Right ventricle myocardium superior (tissue), 1 donor: Measurements from ENCODE around the gene FOXO6. TPM values are rescaled to one million over a fixed set of nuclear protein-coding genes. Genes with fewer than 3 reads are reported as not detected.

Experiments
- ATAC-seq: fragments of 200-7000 bp; cut with Tn5 transposase; one replicate; pipeline ENCODE4 v1.9.1; 2020; ENCODE audit warnings: mild to moderate bottlenecking; ENCODE audit not compliant: poor library complexity
- DNase-seq: peaks from one replicate; pipeline ENCODE4 v3.0.0-alpha.2; 2020
- intact Hi-C: fragments of 100-400 bp; cut with DNase I; formaldehyde crosslinking; loops from one replicate; pipeline ENCODE4 v1.11.2; 2022
- total RNA-seq: library from RNA; stranded (reverse); fragmentation: NEBNext Ultra II Directional; extraction: Animal tissue kit (Norgen Biotek cat#: 25700); gene quantifications from one replicate; pipeline ENCODE4 v1.2.1, GENCODE V29; 2021
- donor health status: DM: no; HTN: yes; CAD: no; lungs with severe emphysema.

Gene FOXO6
- total RNA-seq, 1 donor from 2014 or later, result 3.6 TPM

- intact Hi-C loops, result no loop called here
- DNase-seq, result no peak
- no peak for ATAC-seq
Measured at GRCh38 chr1:41345434-41346075, 15.7 kb upstream of the FOXO6 start.

DNA sequence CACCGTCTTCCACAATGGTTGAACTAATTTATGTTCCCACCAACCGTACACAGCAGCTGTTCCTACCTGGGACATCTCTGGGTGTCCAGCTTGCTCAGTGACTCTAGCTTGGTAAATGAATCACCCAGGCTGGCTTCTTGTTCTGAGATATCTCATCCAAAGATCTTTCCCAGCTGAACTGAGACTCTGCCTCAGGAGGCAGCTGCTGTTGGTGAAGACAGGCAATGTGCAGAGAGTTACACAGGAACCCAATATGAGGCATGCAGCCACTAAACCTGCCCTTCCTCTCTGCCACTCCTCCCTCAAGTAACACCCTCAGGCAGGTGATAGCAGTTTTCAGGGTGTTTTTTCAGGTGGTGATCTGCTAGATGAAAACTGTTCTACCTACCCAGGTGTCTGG, 14.0 kb upstream of the FOXO6 start:
- DNase-seq, result no peak
- intact Hi-C loops, result no loop called here
- no peak for ATAC-seq

DNA sequence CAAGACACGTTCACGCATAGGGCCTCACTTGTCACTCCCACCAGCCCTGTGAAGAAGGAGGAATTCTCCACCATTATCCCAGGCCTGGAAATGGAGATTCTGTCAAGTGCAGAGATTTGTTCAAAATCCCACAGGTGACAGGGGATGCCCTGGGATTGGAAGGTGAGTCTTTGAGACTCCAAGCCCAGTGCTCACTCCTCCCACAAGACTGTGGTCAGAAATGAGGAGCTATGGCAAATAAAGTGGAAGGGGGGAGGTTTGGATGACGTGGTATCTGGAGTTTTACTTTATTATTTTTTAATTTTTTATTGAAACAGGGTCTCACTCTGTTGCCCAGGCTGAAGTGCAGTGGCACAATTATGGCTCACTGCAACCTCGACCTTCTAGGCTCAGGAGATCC, 12.8 kb upstream of the FOXO6 start:
- intact Hi-C loops, result no loop called here
- ATAC-seq, result no peak
- no peak for DNase-seq

- DNase-seq, result no peak
- ATAC-seq, result no peak
- intact Hi-C loops, result no loop called here
Measured at GRCh38 chr1:41349361-41350054, 11.7 kb upstream of the FOXO6 start.

DNA sequence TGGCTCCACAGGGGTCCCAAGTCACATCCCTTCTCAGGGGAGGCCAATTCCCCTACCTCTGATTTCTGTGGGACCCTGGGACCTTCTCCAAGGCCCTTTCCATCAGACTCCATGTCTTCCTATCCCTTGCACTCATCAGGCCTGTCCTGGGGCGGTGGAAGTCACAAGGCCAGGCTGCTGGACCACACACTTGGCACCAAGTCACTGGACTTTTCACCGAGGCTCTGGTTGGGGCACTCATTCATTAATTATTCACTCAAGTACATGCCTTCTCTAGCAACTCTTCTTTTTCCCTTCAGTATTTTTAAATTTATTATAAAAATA, 11.2 kb upstream of the FOXO6 start:
- no peak for DNase-seq
- intact Hi-C loops, result no loop called here
- ATAC-seq, result no peak

- intact Hi-C loops, result no loop called here
- ATAC-seq (no peak), DNase-seq (no peak)
Measured at GRCh38 chr1:41351262-41352151, 9.7 kb upstream of the FOXO6 start.

GRCh38 chr1:41353744-41354143, 7.5 kb upstream of the FOXO6 start:
- DNase-seq (no peak), ATAC-seq (no peak)
- intact Hi-C loops, result no loop called here

GRCh38 chr1:41354956-41355355, 6.3 kb upstream of the FOXO6 start:
- ATAC-seq (no peak), DNase-seq (no peak)
- intact Hi-C loops, result no loop called here

- no peak for DNase-seq
- intact Hi-C loops, result no loop called here
- ATAC-seq, result no peak
Measured at GRCh38 chr1:41355356-41355755, 5.9 kb upstream of the FOXO6 start.

DNA sequence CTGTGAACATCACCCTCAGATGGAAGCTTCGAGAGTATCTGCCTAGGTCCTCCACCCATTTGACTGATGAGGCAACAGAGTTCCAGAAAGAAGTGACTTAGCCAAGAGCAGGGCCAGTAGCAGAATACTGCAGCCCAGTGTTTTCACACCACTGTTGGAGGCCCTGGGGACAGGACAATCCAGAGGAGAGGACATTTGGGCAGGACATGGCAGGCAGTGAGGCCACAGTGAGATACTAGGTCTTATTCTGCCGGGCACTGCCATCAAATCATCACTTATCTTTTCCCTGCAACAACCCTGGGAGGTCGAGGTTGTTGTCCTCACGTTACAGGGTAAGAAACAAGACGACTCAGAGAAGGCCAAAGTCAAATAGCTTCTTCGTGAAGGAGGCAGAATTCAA, 5.5 kb upstream of the FOXO6 start:
- DNase-seq (no peak), ATAC-seq (no peak)
- intact Hi-C loops, result no loop called here

DNA sequence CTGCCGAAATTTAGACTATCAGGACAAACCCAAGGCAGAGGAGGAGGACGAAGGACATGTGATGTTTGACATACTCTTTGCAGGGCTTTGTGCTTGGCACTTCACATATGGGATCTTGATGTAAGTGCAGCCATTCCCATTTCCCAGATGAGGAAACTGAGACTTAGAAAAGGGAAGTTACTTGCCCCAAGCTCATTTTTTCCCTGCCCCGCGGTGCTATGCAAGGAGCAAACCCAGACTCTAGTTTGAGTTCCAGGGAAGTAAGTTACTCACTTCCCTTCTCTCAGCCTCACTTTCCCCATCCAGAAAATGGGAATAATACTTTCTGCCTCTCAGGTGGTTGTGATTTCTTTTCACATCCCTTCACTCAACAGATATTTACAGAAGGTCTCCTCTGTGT, 4.5 kb upstream of the FOXO6 start:
- DNase-seq, result no peak
- intact Hi-C loops, result no loop called here
- ATAC-seq, result no peak

GRCh38 chr1:41357451-41358101, 3.7 kb upstream of the FOXO6 start:
- peak; percentile 44 for ATAC-seq
- intact Hi-C loops, result no loop called here
- peak; percentile 67 for DNase-seq

DNA sequence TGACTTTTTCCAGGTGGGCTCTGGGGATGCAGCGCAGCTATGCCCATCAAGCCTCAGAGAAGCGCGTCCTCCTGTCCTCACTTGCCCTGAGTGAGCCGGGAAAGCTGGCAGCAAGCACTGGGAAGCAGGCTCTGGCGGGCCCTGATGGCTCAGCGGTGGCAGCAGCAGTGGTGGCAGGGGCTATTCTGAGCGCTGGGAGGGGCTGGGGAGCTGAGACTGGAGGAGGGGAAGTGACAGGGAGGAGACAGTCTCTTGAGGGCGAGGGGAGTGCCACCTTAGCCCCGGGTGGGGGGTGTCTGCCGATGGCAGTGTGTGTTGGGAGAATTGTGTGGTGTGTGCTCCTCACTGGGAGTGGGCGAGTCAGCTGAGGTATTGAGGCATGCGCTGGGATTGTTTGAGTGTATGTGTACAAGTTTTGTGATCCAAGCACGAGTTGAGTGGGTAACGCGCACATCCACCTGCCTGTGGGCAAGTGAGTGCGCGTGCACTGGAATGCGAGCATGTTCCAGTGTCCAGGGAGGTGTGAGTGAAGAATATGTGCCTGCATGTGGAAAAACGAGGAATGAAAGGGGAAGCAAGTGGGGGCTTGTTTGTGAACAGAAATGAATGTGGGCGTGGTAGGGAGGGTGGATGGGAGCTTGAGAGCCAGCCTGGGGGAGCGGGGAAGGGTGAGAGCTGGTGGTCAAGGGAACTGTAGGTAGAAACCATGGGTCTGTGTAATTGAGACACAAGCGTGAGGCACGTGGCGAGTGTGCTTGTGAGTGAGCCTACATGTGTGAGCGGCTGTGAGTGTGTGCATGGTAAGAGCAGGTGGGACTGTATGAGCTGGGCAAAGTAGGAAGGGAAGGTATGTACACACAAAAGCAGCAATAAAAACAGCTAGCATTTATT, 2.9 kb upstream of the FOXO6 start:
- intact Hi-C loops, result no loop called here
- ATAC-seq (peak; percentile 65), DNase-seq (peak; percentile 82)

DNA sequence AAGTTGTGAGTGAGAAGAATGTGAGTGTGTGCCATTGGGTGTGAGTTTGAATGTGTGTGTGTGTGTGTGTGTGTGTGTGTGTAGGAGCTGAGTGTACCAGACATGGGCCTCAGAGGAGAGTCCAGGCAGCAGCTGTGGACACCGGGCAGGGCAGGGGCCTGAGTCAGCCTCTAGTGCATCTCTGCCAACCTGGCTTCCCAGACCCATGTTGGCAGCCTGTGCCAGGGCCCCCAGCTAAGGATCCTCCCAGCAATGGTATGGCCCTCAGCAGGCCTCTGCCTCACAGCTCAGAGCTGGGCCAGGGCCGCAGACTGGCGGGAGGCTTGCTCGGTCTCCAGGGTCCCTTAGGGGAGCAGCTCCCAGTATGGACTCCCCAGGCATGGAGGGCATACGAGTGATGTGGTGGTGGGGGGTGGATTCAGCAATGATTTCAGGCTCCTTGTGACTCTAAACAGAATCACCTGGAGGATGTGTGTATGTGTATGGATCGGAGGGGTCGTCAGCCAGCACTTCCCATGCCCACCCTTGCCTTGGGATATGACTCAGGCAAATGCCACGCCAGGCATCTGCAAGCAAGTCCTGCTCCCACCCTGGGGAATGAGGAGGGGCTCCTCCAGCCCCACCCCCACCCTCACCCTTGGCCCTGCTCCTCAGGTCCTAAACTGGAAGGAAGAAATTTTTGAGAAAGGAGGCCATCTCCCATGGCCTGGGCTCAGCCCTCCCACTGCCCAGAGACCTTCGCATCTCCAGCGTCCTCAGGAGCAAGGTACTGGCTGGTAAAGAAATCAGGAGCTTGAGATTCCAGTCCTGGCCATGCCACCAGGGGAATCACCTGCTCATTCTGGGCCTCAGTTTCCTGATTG, 1.8 kb upstream of the FOXO6 start:
- intact Hi-C loops, result no loop called here
- no peak for DNase-seq
- ATAC-seq, result no peak

DNA sequence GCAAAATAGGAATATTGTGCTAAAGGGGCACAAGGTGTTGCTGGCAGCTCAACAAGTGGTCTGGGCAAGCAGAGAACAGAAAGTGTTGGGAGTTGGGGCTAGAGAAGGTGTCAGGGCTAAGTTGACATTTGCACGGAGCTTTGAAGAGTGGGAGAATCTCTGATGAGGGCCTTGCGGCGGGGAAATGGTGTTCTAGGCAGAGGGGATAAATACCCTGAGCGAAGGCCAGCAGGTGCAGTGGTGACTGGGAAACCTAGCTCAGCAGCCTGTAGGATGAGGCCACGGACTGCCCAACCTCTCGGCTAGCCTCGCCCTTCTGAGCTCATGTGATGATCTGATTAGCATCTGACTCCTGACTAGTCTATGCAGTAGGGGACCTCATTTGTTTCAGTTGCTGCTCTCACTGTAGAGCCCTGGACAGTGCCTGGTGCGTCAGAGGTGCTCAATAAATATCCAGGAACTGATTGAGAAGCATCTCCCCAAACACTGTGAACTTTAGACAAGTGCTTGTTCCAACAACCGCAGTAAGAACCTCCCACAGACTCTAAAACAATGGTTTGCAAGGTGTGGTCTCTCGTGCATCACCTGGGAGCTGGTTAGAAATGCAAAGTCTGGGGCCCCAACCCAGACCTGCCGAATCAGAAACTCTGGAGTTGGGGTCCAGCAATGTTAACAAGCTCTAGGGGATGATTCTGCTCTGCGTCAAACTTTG, 1.0 kb upstream of the FOXO6 start:
- DNase-seq (no peak), ATAC-seq (no peak)
- intact Hi-C loops, result no loop called here

GRCh38 chr1:41361495-41362356, 492 bp downstream of the FOXO6 start:
- no peak for DNase-seq
- intact Hi-C loops, result no loop called here
- ATAC-seq, result no peak
